Astrocyte of the spinal cord (primary cell): Measurements from ENCODE around the gene WDFY4.

Experiments used
- DNase-seq: peaks from one replicate; pipeline ENCODE4 v3.0.0; 2011; ENCODE audit warnings: low read depth, low spot score
- H3K4me3 ChIP-seq: 2 replicates; pipeline ENCODE4 v1.5.1; 2011; ENCODE audit warnings: low read depth, mild to moderate bottlenecking, low read length, moderate library complexity
- CTCF ChIP-seq: IDR thresholded peaks from 2 replicates; pipeline ENCODE4 v1.5.1; 2012; ENCODE audit warnings: low read depth, mild to moderate bottlenecking, low read length, inconsistent platforms
- in situ Hi-C: cut with HindIII; loops from 2 replicates; pipeline ENCODE4 v1.10.0; 2017; ENCODE audit warnings: low sequenced_read_pairs

Gene WDFY4

GRCh38 chr10:48771234-48771633 lies 86.6 kb downstream of the WDFY4 start:
- in situ Hi-C loops = no loop called here
- DNase-seq = no peak
- TF ChIP-seq CTCF = no peak
- no peak overlapping the region for H3K4me3 ChIP-seq

- no peak overlapping the region for H3K4me3 ChIP-seq
- in situ Hi-C loops = no loop called here
- no peak for TF ChIP-seq CTCF
- no peak for DNase-seq
Observed at GRCh38 chr10:48772059-48772458, 87.4 kb downstream of the WDFY4 start.

GRCh38 chr10:48773580-48773979 lies 88.9 kb downstream of the WDFY4 start:
- DNase-seq = no peak
- in situ Hi-C loops = no loop called here
- H3K4me3 ChIP-seq = no peak overlapping the region
- no peak for TF ChIP-seq CTCF

GRCh38 chr10:48774416-48775205 lies 89.9 kb downstream of the WDFY4 start:
- no peak for DNase-seq
- in situ Hi-C loops = no loop called here
- no peak overlapping the region for H3K4me3 ChIP-seq
- TF ChIP-seq CTCF = no peak

GRCh38 chr10:48775206-48775517 lies 90.5 kb downstream of the WDFY4 start:
- no peak overlapping the region for H3K4me3 ChIP-seq
- no peak for TF ChIP-seq CTCF
- DNase-seq = no peak
- in situ Hi-C loops = no loop called here

- no peak overlapping the region for H3K4me3 ChIP-seq
- no peak for TF ChIP-seq CTCF
- in situ Hi-C loops = no loop called here
- DNase-seq = no peak
Observed at GRCh38 chr10:48776005-48776522, 91.4 kb downstream of the WDFY4 start.
